Karpas-422 (cell line): ENCODE results near the gene CROCC2. TPM values are rescaled to one million over a fixed set of nuclear protein-coding genes. Genes with fewer than 3 reads are reported as not detected.

ENCODE experiments used
- DNase-seq: peaks from one replicate; pipeline ENCODE4 v3.0.0-alpha.2; 2015
- H2AFZ ChIP-seq: fragments of 200-600 bp; sonication (generic); 2 replicates; pipeline ENCODE4 v1.6.1; 2014; ENCODE audit warnings: antibody characterized with exemption, low read length, mixed read lengths
- H3K27ac ChIP-seq: fragments of 200-600 bp; sonication (generic); 2 replicates; pipeline ENCODE4 v1.5.1; 2014; ENCODE audit warnings: mild to moderate bottlenecking, low read length, moderate library complexity
- H3K27me3 ChIP-seq: fragments of 200-600 bp; sonication (generic); 2 replicates; pipeline ENCODE4 v1.6.1; 2014; ENCODE audit warnings: low read length, mixed read lengths
- H3K36me3 ChIP-seq: fragments of 200-600 bp; sonication (generic); 2 replicates; pipeline ENCODE4 v1.6.1; 2014; ENCODE audit warnings: low read length, mixed read lengths; ENCODE audit not compliant: insufficient read depth
- H3K4me1 ChIP-seq: fragments of 200-600 bp; sonication (generic); 2 replicates; pipeline ENCODE4 v1.6.1; 2014; ENCODE audit warnings: mild to moderate bottlenecking, low read length, mixed read lengths
- H3K4me2 ChIP-seq: fragments of 200-600 bp; sonication (generic); 2 replicates; pipeline ENCODE4 v1.6.1; 2014; ENCODE audit warnings: low read length, low read depth, mild to moderate bottlenecking; ENCODE audit not compliant: poor library complexity, severe bottlenecking
- H3K4me3 ChIP-seq: fragments of 200-600 bp; sonication (generic); 2 replicates; pipeline ENCODE4 v1.5.1; 2014; ENCODE audit warnings: mild to moderate bottlenecking, antibody characterized with exemption, low read length, mixed read lengths
- H3K79me2 ChIP-seq: fragments of 200-600 bp; sonication (generic); 2 replicates; pipeline ENCODE4 v1.6.1; 2014; ENCODE audit warnings: mild to moderate bottlenecking, low read length, mixed read lengths
- H3K9ac ChIP-seq: fragments of 200-600 bp; sonication (generic); 2 replicates; pipeline ENCODE4 v1.6.0; 2014; ENCODE audit warnings: low read length
- H3K9me2 ChIP-seq: fragments of 200-600 bp; sonication (generic), shearing (Covaris generic); replicated peaks from 2 replicates; pipeline ENCODE4 v1.6.0; 2014; ENCODE audit warnings: mild to moderate bottlenecking, low read length, moderate library complexity; ENCODE audit not compliant: insufficient read depth
- H3K9me3 ChIP-seq: fragments of 300-700, 200-600 bp; sonication (generic); 2 replicates; pipeline ENCODE4 v1.6.1; 2014; ENCODE audit warnings: low read length, mixed read lengths
- H4K20me1 ChIP-seq: fragments of 200-600 bp; sonication (generic); 2 replicates; pipeline ENCODE4 v1.6.1; 2014; ENCODE audit warnings: mild to moderate bottlenecking, antibody characterized with exemption, low read length, low read depth; ENCODE audit not compliant: insufficient read depth
- total RNA-seq: library from RNA; depleted of rRNA; stranded (reverse); fragments of >200 nt; shearing (Covaris generic); gene quantifications from 2 replicates; pipeline ENCODE4 v1.2.3, GENCODE V29; 2014; ENCODE audit warnings: low replicate concordance

Gene CROCC2
- total RNA-seq, 1 experiment from 2014 or later, result not detected

DNA sequence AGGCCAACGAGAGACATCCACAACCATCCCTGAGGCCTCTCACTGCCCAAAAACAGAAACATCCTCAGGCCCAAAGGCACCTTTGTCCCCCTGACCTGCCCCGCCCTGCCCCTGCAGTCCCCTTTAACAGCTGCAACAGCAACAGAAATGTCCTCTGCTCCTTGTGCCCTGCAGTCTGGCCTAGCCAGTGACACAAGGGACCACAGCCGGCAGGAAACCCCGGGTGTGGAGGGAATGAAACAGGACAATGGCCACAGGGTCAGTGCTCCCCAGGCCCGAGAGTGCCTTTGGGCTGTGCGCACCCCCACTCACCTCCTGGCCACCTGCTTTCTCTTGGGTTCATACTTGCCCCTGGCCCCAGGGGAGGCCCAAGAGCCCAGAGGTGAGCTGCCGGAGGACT, 127.9 kb downstream of the CROCC2 start:
- DNase-seq, result no peak
- Histone ChIP-seq H3K9ac (no peak overlapping the region), H3K27ac (no peak overlapping the region), H3K4me2 (no peak overlapping the region), H3K36me3 (no peaks in the 10 kb centered on the region), H3K9me2 (no peaks in the 10 kb centered on the region), H4K20me1 (0 out of 2 replicates have a peak, but pooled peaks cover 4% of the 10 kb centered on the region), H3K9me3 (no peaks in the 10 kb centered on the region), H3K27me3 (0 out of 2 replicates have a peak, but pooled peaks cover 2% of the 10 kb centered on the region), H2AFZ (no peak overlapping the region), H3K79me2 (no peaks in the 10 kb centered on the region), H3K4me1 (peaks cover 39% of the 10 kb centered on the region), H3K4me3 (no peak overlapping the region)

DNA sequence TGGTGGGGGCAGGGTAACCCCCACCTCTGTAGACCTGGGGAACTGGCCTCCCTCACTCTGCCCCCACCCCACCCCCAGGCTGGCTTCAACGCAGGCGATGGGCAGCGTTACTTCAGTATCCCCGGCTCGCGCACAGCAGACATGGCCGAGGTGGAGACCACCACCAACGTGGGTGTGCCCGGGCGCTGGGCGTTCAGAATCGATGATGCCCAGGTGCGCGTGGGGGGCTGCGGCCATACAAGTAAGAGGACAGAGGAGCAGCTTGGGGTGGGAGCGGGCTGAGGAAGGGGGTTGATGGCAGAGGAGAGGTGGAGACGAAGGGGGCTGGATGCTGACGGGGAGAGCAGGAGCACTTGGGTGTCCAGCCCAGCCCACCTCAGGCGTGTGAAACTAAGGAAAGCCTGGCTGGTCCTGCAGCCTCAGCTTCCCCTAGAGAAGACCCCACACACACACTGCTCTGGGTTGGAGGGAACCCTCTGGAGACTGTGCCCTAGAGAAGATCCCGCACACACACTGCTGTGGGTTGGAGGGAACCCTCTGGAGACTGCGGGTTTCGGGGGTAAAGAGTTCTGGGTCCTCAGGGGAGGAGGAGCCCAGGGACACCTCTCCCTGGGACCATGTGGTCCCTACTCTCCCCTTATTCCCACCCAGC, 128.5 kb downstream of the CROCC2 start:
- 0 out of 2 replicates have a peak, but pooled peaks cover 2% of the 10 kb centered on the region for H3K27me3 ChIP-seq
- no peak overlapping the region for H3K4me3 ChIP-seq
- peaks cover 45% of the 10 kb centered on the region for H3K4me1 ChIP-seq
- peak overlapping the region; percentile 46; the same call in 1 of the 2 replicates for H3K9ac ChIP-seq
- no peaks in the 10 kb centered on the region for H3K9me2 ChIP-seq
- no peak overlapping the region for H2AFZ ChIP-seq
- H3K79me2 ChIP-seq, result no peaks in the 10 kb centered on the region
- DNase-seq, result no peak
- no peaks in the 10 kb centered on the region for H3K9me3 ChIP-seq
- no peak overlapping the region; the same call in 1 of the 2 replicates for H3K27ac ChIP-seq
- no peak overlapping the region for H3K4me2 ChIP-seq
- no peaks in the 10 kb centered on the region for H3K36me3 ChIP-seq
- H4K20me1 ChIP-seq, result 0 out of 2 replicates have a peak, but pooled peaks cover 4% of the 10 kb centered on the region

DNA sequence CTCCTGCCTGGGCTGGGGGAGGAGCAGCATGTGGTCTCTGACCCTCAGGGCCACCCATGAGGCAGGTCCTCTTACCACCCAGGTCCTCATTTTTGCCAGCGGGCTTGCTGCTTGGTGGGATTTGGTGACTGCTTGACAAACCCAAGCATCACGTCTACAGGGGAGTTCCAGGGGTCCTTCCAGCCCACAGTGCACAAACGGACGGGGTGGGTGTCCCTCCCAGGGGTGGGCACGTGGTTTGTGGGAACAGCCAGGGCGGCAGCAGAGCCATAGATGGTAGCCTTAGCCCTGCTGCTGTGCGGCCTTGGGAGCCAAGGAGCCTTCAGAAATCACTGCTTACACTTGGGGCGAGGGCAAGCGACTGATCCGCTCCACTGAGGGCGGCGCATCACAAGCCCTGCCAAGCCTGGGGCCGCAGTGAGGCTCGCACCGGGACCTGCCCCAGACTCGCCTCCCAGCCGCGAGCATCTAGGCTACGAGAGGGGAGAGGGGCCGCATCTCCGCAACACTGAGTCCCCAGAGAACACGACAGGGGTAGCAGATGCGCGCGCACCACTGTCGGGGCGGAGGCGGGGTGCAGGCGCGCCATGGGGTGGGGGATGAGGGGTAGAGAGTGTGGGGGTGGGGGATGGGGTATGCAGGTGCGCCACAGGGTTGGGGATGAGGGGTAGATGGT, 129.1 kb downstream of the CROCC2 start:
- Histone ChIP-seq H3K79me2 (no peaks in the 10 kb centered on the region), H3K9ac (peak overlapping the region; percentile 46), H3K36me3 (no peaks in the 10 kb centered on the region), H3K4me2 (peak overlapping the region; percentile 38), H3K27me3 (0 out of 2 replicates have a peak, but pooled peaks cover 2% of the 10 kb centered on the region), H3K4me3 (no peak overlapping the region), H2AFZ (no peak overlapping the region), H3K9me2 (no peaks in the 10 kb centered on the region), H3K27ac (peak overlapping the region; percentile 19; the same call in 1 of the 2 replicates), H3K9me3 (no peaks in the 10 kb centered on the region), H4K20me1 (0 out of 2 replicates have a peak, but pooled peaks cover 4% of the 10 kb centered on the region), H3K4me1 (peaks cover 52% of the 10 kb centered on the region)
- DNase-seq, result peak; percentile 63

DNA sequence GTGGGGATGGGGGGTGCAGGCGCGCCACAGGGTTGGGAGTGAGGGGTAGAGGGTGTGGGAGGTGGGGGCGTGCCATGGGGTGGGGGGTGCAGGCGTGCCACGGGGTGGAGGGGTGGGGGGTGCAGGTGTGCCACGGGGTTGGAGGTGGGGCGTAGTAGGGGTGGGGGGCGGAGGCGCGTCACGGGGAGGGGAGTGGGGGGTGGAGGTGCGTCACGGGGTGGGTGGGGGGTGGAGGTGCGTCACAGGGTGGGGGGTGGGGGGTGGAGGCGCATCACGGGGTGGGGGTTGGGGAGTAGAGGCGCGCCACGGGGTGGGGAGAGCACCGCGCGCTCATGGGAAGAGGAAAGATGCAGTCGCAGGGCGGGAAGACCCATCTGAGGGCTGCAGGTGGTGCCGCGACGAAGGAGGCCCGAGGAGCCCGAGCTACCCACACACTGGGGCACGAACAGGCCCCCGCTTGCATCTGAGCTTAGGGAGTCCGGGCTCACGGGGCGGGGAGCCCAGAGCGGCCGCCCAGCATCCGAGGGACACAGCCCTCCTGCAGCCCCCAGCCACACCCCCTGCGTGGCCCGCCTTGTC, 129.8 kb downstream of the CROCC2 start:
- H3K36me3 ChIP-seq, result no peaks in the 10 kb centered on the region
- peak overlapping the region; percentile 65 for H3K4me3 ChIP-seq
- H3K79me2 ChIP-seq, result no peaks in the 10 kb centered on the region
- 0 out of 2 replicates have a peak, but pooled peaks cover 4% of the 10 kb centered on the region for H4K20me1 ChIP-seq
- peak overlapping the region; percentile 34; the same call in 1 of the 2 replicates for H3K27ac ChIP-seq
- H2AFZ ChIP-seq, result peak overlapping the region; percentile 59
- peak overlapping the region; percentile 72 for H3K4me2 ChIP-seq
- H3K27me3 ChIP-seq, result 0 out of 2 replicates have a peak, but pooled peaks cover 2% of the 10 kb centered on the region
- H3K9ac ChIP-seq, result peak overlapping the region; percentile 73
- no peaks in the 10 kb centered on the region for H3K9me3 ChIP-seq
- peaks cover 58% of the 10 kb centered on the region for H3K4me1 ChIP-seq
- DNase-seq, result peak; percentile 57
- no peaks in the 10 kb centered on the region for H3K9me2 ChIP-seq

DNA sequence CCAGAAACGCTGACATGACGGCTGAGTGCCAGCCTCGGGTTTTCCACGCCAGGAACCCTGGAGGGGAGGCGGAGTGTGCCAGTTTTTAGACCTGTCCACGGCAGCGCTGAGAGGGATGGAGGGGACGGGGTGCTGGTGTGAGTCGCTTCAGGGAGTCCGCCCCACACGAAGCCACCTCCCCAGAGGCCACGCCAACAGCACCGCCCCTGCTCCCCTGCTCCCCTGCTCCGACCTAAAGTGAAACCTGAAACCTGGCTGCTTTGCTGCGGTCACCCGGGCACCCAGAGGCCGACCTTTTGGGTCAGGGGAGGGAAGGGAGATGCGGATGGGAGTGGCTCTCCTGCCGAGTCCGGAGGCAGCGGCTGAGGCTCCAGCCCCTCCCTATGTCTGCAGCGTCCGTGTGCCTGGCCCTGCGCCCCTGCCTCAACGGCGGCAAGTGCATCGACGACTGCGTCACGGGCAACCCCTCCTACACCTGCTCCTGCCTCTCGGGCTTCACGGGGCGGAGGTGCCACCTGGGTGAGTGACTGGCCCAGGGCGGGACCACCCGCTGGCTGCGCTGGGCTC, 130.3 kb downstream of the CROCC2 start:
- no peaks in the 10 kb centered on the region for H3K9me2 ChIP-seq
- H3K4me1 ChIP-seq, result peaks cover 64% of the 10 kb centered on the region
- 0 out of 2 replicates have a peak, but pooled peaks cover 2% of the 10 kb centered on the region for H3K27me3 ChIP-seq
- H3K9me3 ChIP-seq, result no peaks in the 10 kb centered on the region
- peak overlapping the region; percentile 65 for H3K4me3 ChIP-seq
- H2AFZ ChIP-seq, result peak overlapping the region; percentile 59
- peak; percentile 82 for DNase-seq
- H4K20me1 ChIP-seq, result 0 out of 2 replicates have a peak, but pooled peaks cover 4% of the 10 kb centered on the region
- peak overlapping the region; percentile 34; the same call in 1 of the 2 replicates for H3K27ac ChIP-seq
- peak overlapping the region; percentile 72 for H3K4me2 ChIP-seq
- no peaks in the 10 kb centered on the region for H3K79me2 ChIP-seq
- peak overlapping the region; percentile 73 for H3K9ac ChIP-seq
- H3K36me3 ChIP-seq, result no peaks in the 10 kb centered on the region

DNA sequence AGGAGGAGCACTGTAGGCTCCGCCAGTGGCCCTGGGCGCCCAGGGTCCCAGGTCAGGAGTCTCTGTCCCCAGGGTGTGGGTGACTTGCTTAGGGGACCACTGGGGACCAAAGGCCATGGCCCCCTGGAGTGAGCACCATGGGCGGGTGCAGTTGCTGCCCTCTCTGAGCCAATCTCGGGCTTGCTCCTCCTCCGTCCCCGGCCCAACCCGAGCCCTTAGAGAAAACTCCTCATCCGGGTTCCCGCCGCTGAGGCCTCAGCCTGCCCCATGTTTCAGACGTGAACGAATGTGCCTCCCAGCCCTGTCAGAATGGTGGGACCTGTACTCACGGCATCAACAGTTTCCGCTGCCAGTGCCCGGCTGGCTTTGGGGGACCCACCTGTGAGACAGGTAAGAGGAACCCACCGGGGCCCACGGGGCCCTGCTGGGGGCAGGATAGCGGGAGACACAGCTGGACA, 130.9 kb downstream of the CROCC2 start:
- Histone ChIP-seq H3K79me2 (no peaks in the 10 kb centered on the region), H2AFZ (peak overlapping the region; percentile 59; the same call in 1 of the 2 replicates), H3K4me2 (peak overlapping the region; percentile 72), H3K9ac (peak overlapping the region; percentile 73), H3K36me3 (no peaks in the 10 kb centered on the region), H3K4me1 (peaks cover 69% of the 10 kb centered on the region), H3K9me2 (no peaks in the 10 kb centered on the region), H3K9me3 (no peaks in the 10 kb centered on the region), H3K27me3 (0 out of 2 replicates have a peak, but pooled peaks cover 2% of the 10 kb centered on the region), H3K4me3 (peak overlapping the region; percentile 65), H4K20me1 (0 out of 2 replicates have a peak, but pooled peaks cover 4% of the 10 kb centered on the region), H3K27ac (no peak overlapping the region)
- DNase-seq, result peak; percentile 74

DNA sequence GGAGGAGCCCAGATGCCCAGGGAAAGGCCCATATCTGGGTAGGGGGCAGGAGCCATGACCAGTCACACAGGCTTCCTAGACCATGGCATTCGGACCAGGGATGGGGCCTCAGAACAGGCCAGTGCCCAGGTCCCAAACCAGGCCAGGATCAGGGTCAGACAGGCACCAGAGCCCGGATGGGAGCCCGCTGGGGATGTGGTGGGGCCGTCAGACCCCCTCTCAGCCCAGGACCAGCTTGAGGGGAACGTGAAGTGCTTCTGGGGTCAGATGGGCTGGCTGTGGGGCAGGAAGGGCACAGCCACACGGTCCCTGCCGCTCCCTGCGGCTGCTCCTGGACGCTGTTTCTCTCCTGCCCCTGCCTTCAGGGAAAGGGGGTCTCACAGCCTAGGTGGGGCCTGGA, 131.4 kb downstream of the CROCC2 start:
- peak overlapping the region; percentile 73 for H3K9ac ChIP-seq
- H3K27me3 ChIP-seq, result 0 out of 2 replicates have a peak, but pooled peaks cover 2% of the 10 kb centered on the region
- DNase-seq, result no peak
- H3K4me1 ChIP-seq, result peaks cover 74% of the 10 kb centered on the region
- H3K4me3 ChIP-seq, result peak overlapping the region; percentile 65
- no peak overlapping the region for H2AFZ ChIP-seq
- H3K36me3 ChIP-seq, result no peaks in the 10 kb centered on the region
- H3K9me3 ChIP-seq, result no peaks in the 10 kb centered on the region
- peak overlapping the region; percentile 72 for H3K4me2 ChIP-seq
- 0 out of 2 replicates have a peak, but pooled peaks cover 4% of the 10 kb centered on the region for H4K20me1 ChIP-seq
- H3K79me2 ChIP-seq, result no peaks in the 10 kb centered on the region
- no peak overlapping the region for H3K27ac ChIP-seq
- H3K9me2 ChIP-seq, result no peaks in the 10 kb centered on the region
